Measurements from ENCODE around the gene MAEA.

The MAEA gene

DNA sequence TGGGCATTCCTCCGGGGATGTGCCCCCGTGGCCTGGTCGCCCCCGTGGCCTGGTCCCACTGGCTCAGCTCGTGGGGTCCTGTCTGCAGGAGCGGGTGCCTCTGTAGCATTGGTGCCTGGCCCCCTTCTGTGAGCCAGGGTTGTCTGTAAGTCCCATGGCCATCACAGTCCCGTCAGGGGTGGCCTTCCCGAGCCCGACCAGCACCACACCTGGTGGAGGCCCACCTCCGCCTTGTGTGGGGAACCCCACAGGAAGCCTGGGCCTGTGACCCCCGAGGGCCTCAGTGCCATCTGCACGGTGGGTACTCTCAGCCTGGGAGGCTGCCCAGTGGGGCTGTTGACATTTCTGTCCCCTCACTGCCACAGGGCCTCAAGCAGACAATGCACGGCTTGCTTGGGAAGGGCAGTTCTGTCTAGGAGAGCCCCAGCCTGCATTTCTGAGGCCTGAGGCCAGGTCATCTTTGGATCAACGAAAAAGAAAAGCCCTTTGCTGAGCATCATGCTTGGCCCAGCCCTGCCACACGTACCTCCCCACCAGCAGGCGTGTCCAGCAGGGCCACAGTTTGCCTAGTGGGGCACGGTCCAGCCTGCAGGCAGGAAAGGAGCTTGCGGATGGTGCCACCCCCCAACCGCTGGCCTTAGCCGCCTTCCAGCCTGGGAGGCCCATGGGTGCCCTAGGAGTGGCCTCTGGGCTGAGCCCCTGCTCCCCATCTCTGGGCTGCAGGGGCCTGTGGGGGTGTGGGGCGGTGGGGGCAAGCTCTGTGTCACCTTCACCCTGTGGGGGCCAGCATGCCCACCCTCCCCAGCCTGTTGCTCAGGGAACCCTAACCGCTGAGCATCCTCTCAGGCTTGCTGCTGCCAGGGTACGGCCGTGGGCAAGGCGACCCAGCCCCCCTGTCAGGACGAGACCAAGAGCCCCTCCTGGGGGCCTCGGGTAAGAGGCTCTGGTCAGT lies 93.4 kb downstream of the MAEA start:
- FAIRE-seq, result no peak

DNA sequence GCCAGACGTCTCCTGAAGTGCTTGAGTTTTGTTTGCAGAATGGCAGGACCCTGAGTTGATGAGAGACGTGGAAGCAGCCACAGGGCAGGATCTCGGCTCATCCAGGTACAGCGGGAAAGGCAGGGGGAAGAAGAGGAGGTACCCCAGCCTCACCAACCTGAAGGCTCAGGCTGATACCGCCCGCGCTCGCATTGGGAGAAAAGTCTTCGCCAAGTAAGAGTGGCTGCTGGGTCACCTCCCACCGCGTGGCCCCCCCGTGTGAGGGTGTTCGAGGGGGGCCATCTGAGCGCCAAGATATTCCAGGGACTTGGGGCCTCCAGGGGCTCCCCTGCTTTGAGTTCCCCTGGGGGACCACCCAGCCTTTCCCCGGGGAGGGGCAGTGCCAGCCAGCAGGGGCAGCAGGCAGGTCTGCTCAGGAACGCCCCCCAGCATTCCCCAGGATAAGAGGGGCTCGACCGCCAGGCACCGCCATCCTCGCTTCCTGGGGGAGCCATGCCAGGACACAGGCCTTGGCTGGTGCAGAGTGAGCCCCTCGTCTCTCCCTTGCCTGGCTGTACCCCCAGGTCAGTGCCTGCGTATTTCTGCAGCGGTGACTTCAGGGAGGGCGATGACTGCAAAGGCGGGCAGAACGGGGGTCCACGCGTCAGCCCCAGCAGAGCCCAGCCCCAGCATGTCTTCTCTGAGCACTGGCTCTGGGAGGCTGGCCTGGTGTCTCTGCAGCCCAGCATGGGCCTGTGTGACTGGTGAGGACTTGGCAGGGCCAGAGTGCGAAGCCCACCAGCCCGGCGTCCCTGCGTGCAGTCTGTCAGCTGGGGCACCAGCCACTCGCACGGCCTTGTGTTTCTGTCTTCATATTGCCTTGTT lies 94.3 kb downstream of the MAEA start:
- FAIRE-seq, result no peak

DNA sequence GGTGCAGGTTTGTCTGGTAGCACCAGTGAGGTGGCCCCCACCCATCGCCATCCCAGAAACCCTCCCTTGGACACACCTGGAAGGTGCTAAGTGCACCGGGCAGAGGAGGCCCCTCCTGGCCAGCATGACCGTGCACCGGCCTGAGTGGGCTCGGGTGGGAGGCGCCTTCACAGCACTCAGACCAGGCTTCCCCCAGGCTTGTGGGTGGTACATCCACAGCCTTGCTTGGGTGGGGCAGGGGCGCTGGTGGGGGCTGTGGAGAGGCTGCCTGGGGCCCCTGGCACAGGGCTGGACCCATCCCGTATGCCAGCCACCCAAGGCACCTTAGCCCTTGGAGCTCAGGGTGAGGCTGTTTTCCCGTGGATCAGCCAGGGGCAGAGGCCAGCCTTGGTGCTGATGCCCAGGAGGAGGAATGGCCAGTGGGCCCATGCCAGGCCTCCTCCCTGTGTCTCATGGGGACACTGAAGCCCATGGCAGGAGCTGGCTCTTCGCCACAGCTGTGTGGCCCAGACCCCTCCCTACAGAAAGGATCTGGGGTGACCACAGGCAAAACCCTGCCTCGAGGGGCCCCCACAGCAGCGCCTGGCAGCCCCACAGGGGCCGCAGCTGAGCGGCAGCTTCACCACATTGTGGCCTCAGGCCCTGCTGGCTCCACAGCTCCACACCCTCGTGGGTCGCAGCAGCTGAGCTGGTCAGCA lies 95.1 kb downstream of the MAEA start:
- FAIRE-seq, result no peak

GRCh38 chr4:1385373-1386340 lies 96.0 kb downstream of the MAEA start:
- FAIRE-seq, result no peak
